ENCODE data around the gene SLC38A6.

The SLC38A6 gene

DNA sequence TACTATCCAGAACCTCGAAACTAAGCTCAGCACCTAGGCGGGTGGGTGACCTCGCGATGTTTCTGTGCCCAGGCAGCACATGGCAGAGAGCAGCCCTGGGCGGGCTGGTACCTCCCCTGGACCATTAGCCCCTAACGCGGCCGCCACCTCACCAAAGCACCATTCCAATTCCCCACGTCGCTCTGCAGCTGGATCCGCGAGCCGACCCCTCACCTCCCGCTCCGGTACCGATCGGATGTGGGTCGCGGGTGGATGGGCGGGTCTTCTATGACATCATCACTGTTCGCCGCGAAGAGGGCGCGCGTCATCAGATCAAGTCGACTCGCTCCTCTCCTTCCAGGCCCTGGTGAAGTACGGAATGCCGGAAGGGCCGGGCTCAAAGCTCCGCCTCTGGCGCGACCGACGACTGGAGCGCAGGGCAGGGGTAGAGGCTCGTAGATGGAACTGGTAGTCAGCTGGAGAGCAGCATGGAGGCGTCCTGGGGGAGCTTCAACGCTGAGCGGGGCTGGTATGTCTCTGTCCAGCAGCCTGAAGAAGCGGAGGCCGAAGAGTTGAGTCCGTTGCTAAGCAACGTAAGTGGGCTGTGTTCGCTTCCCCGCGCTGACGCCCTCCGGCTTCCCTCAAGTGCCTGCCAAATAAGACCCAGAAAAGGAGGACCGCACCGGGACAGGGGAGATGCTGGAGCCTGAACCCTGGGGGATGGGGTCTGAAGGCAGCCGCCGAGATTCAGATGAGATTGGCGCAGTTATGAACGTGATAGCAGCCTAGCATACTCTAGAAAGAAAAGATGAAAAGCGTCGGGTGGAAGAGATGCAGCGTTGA lies at the start of gene SLC38A6, which contains the start of gene TRMT5:
Gene SLC38A6, plus strand, starts transcription at position 435 of the 822 bp plus-strand sequence. Its CDS starts 33 bp downstream, at position 468.
Gene TRMT5, minus strand, starts transcription at position 269 of the 822 bp plus-strand sequence. Its CDS starts 106 bp downstream, at position 163.
- peak; percentile 91 for FAIRE-seq

DNA sequence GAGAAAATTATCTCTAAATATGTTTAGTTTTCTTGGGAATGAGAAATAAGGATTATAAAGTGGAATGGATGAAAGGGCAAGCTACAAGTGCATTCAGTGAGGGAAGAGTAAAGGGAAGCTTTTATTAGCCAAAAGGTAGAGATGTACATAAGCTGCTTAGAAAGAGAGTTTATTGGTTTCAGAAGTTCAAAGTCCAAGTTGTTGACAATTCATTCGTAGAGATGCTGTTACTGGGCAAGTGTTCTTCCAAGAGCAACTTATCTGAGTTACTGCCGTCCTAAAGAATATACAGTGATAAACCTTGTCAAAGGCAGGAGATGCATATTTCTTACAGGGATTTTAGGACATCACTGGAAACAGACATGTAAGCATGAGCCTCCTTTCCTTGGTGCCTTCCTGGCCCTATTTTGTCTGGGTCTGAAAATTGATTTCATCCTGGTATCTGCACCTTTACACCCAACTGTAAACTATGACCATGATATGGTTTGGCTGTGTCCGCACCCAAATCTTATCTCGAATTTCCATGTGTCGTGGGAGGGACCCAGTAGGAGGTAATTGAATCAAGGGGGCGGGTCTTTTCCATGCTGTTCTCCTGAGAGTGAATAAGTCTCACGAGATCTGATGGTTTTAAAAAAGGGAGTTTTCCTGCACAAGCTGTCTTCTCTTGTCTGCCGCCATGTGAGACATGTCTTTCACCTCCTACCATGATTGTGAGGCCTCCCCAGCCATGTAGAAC lies 47.0 kb upstream of the SLC38A6 start:
- no peak for FAIRE-seq

DNA sequence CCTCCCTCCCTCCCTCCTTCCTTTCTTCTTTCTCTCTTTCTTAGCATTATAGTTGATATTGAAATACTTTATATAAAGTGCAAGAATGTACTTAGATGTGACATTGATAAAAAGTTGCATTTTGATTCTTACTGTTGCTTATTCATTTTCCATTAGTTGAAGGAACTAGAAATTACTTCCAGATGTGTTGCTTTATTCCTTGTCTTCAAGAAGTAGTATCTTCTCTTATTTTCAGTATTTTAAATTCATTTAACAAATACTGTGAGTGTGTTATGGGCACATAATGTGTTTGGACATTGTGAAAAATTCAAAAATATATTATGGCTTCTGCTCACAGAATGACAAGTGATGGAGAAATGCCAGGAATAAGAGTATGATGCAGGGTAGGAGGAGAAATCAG lies 45.7 kb upstream of the SLC38A6 start:
- no peak for FAIRE-seq

DNA sequence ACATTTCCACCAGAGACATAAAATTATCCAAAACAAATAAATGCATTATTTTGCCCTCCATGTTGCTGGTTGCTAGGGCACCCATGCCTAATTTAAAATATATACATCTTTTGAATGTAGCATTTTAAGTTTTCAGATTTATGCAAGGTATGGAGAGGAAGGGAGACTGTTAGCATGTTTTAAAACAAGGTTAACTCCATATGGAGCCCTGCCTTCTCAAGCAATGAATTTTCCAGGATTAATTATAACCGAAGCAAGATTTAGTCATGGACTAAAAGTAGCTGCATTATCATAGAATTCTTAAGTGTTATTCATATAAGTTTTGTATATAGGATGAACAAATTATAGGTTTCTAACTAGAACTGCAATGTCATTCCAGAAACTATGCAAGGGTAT lies 37.4 kb upstream of the SLC38A6 start:
- FAIRE-seq: no peak

DNA sequence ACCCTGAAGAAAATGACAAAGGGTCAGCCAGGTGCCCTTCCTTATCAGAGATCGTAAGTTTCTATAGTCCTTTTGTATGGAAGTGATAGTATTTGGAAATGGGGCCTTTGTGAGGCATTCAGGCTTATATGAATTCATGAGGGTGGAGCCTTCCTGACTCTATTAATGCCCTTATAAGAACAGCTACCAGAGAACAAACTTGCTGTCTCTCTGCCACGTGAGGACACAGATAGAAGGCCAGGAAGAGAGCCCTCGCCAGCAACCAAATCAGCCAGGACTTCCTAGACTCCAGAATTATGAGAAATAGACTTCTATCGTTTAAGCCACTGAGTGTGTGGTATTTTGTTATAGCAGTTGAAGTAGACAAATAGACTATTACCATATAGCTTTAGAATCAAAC lies 36.8 kb upstream of the SLC38A6 start:
- FAIRE-seq: no peak

DNA sequence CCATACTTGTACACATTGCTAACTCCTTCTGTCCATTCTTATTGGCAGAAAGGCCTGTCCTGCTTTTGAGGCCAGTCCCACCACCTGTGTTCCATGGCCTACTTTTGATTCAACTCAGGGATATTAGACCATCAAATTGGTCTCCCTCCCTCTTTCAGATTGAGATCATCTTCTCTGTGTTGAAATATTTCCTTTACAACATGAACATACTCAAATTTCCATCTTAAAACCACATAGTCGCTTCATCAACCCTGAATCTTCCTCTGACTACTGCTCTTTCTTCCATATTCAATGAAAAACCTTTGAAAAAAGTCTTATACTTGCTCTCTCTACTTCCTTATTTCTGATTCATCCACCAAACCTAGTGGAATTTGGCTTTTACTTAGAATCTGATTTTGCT lies 35.1 kb upstream of the SLC38A6 start:
- FAIRE-seq: no peak

DNA sequence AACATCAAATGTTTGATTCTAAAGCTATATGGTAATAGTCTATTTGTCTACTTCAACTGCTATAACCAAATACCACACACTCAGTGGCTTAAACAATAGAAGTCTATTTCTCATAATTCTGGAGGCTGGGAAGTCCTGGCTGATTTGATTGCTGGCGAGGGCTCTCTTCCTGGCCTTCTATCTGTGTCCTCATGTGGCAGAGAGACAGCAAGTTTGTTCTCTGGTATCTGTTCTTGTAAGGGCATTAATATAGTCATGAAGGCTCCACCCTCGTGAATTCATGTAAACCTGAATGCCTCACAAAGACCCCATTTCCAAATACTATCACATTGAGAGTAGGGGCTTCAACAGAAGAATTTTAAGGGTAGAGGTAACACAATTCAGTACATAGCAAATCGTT lies 34.3 kb upstream of the SLC38A6 start:
- FAIRE-seq: no peak

DNA sequence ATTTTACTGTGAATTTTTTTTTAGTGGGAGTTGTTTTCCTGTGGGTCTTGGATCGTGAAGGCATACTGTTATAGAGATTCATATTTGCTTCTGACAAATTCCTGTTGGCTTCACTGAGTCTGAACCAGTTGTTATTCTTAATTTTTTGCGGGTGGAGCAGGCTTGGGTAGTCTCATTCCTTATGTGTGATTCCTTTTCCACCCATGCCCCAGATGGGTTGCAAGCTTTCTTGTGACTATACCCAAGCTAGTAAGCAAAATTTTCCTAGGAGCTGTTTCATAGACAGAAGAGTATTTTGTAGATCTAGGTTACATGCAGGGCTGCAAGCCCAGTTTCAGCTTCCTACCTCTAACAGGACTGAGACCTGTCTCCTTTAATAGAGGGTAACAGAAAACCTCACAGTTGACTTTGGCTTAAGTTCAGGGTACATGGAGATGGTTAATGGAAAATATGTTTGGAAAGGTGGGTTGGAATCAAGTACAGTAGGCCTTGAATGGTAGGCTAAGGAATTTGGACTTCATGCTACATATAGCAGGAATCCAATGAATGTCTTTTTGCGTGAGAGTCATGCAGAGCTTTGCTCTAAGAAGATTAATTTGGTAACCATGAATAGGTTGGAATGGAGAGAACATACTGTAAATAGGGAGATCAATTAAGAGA lies 29.1 kb upstream of the SLC38A6 start:
- no peak for FAIRE-seq

DNA sequence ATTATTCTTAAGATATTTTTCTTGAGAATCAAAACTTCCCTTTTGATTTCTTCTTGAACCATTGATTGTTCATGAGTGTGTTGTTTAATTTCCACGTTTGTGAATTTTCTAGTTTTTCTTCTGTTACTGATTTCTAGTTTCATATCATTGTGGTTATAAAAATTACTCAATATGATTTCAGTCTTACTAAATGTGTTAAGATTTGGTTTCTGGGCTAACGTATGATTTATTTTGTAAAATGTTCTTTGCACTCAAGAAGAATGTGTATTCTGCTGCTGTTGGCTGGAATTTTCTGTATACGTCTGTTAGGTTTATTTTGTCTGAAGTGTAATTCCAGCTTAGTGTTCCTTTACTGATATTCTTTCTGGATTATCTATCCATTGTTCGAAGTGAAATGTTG lies 24.8 kb upstream of the SLC38A6 start:
- no peak for FAIRE-seq

DNA sequence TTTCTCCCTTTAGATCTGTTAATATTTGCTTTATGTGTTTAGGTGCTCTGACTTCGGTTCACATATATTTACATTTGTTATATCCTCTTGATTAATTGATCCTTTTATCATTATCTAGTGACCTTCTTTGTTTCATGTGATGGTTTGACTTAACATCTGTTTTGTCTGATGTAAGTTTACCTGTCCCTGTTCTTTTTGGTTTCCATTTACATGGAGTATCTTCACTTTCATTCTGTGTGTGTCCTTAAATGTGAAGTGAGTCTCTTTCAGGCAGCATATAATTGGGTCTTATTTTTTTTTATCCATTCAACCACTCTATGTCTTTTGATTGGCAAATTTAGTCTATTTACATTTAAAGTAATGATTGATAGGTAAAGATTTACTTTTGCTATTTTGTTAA lies 24.4 kb upstream of the SLC38A6 start:
- no peak for FAIRE-seq

DNA sequence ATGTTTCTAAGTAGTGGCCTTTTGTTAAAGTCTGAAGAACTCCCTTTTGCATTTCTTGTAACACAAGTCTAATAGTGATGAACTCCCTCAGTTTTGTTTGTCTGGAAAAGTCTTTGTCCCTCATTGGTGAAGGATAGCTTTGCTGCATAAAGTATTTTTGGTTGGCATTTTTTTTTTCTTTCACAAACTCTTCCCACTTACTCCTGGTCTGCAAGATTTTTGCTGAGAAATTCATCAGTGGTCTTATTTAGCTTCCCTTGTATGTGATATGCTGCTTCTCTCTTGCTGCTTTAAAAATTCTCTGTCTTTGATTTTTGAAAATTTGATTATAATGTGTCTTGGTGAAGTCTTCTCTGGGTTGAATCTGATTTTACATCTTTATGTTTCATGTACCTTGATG lies 22.9 kb upstream of the SLC38A6 start:
- FAIRE-seq: no peak

DNA sequence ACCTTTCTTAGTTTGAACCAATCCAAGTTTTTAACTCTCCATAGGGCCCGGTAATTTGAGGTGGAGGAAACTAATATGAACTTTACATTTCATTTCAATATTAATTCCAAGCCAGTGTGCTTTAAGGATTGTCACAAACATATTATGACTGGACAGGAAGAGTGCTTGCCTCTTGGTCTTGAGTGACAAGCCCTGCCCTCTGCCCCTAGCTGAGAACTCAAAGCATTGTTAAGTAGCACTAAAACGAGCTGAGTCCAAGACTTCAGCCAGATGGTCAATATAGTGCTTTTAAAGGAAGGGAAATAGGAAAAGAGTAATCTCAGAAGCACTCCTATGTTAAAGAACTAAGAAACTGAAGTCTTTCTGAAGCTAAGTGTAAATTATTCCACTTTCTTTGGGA lies 17.3 kb upstream of the SLC38A6 start:
- no peak for FAIRE-seq

DNA sequence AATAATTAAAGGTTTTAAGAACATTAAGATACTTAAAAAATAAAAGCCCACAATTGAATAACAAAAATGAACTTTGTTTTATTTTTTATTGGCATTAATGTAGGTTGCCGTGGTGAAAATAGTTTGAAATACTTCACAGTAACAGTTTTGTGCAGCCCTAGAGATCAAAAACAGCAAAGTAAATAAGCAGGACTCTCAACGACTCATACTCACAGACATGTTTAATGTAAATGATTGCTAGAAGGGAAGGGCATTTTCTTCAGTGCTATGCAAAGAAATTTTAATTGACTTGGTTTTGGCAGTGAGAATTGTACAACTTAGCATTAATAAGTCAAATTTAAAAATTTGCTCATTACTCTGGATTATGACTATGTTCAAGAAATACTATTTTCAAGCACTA lies 16.1 kb upstream of the SLC38A6 start:
- no peak for FAIRE-seq

DNA sequence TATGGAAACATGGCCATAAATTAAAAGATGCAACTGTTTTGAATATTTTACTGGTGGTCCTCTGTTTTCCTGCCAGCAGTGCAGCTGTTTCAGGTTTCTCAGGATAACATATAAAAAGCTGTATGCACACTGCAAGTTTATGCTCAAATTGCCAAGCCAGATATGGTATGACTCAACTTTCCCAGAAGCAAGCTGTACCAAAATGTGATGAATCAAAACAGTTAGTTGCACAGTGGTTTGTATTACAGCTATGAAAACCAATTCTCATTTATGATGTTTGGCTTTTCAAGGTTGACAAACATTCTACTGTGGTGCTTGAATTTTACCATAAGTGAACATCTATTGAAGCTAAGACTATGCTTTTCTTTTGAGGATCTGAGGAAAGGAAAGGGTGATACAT lies 15.6 kb upstream of the SLC38A6 start:
- FAIRE-seq: no peak

DNA sequence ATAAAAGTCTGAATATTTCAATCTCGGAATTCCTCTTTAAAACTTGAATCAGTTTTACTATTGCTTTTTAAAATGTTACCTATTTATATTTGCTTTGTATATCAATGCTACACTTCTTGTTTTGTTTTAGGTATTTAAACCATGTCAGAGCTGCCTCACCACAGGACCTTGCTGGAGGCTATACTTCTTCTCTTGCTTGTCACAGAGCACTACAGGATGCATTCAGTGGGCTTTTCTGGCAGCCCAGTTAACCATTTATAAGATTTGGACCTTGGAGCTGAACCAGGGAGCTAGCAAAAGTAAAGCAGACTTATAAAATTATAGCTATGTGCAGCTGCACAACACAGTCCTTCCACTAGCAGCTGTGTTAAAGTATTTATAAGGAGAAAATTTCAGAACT lies 12.9 kb upstream of the SLC38A6 start:
- no peak for FAIRE-seq

DNA sequence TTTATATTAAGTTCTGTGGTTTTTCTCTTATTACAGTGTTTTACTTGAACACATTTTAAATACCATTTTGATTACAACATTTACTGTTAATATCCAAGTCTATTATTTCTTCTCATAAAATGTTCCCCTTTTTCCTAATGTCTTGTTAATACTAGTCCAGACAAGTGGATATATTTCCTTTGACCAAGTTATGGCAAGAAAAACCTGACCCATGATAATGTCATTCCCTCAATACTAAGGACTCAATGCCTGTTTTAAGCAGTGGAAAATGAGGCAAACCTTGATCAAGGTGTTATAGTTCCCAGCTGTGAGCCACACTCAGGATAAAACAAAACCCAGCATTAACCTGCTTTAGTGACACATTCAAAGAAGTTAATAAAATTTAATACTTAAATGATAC lies 12.4 kb upstream of the SLC38A6 start:
- FAIRE-seq: no peak

DNA sequence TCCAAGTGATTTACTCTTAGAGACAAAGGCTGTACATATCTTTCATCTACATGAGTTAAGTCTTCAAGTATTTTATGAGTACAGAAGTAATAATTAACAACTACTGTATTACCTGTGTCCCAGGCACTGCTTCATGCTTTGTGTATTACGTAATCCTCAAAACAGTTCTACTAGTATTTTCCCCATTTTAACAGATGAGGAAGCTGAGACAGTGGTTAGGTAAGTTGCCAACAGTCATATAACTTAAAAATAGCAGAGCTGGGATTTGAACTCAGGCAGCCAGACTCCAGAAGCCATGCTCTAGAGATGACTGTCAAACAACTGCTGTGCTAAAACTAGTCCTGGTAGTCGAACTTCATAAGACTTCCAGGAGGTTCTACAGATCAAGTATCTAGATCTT lies 10.9 kb upstream of the SLC38A6 start:
- FAIRE-seq: no peak

DNA sequence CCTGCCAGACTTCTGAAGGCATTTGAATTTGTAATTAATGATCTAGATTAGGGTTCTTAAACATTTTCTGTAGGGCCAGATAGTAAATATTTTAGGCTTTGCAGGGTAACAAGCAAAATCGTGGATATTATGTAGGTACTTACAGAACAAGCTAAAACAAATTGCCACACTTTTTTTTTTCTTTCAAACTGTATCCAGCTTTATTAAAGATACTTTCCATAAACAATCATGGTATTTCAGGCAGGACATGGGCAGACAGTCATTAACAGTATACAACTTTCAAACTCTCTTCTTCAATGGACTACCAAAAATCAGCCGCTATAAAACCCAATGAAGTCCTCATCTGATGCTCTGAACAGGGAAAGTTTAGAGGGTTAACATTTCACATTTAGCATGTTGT lies 9.8 kb upstream of the SLC38A6 start:
- FAIRE-seq: no peak

DNA sequence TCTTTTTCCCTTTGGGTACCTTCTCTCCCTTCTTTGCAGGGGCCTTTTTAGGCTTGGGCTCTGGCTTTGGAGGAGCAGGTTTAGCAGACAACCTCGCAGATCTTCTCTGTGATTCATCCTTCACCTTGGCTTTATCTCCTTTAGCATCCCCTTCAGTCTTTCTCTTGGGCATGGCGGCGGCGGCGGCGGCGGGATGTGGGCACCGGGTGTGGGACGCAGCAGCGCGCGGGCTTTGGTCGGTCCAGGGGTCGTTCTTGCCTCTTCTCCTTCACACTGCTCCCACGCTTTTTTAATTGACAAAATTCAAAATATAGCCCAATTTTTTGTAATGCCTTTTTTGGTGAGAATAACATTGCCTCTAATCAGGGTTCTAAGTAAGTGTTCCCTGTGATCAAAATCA lies 8.8 kb upstream of the SLC38A6 start:
- FAIRE-seq: no peak

DNA sequence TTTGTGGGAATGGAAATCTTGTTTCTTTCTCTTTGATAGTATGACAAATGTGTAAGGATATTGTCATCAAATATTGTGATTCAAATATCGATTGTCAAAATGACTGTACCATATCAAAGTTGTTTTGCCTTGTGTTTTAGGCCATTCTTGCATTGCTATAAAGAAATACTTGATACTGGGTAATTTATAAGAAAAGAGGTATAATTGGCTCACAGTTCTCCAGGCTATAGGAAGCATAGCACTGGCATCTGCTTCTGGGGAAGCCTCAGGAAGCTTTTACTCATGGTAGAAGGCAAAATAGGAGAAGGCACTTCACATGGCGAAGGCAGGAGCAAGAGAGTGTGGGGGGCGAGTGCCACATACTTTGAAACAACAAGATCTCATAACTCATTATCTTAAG lies 8.0 kb upstream of the SLC38A6 start:
- FAIRE-seq: no peak

DNA sequence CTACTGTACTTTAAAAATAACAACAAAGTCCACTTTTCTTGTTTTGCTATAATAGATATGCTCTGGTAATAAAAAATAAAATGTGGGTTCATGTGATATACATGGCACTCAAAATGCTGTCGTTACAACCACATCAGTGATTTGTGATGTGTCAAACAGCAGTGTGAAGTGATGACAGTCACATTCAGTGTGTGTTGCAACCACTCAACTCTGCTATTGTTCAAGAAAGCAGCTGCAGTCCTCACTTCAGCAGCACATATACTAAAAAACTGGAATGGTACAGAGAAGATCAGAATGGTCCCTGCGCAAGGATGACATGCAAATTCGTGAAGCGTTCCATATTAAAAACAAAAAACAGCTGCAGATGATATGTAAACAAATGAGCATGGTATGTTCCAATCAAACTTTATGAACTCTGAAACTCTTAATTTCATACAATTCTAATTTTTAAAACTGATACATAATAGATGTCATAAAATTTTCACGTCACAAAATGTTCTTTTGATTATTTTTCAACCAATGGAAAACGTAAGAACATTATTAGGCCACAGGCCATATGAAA lies 6.9 kb upstream of the SLC38A6 start:
- FAIRE-seq: no peak

DNA sequence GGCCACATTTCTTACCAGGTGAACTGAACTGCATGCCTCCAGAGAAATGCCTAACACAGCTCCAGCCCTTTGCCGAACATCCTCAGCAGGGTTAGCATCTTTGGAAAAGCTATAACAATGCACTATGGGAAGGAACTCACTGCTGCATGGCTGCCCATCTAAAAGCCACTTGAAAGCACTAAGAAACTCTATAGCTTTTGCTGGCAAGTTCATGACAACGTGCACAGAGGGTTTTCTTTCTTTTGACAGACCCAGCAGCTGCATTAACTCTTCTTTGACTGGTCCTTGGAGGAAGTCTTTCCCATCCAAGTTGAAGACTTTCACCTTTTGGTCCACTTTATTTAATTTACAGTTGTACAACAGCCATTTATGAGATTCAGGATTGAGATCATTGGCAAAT lies 5.5 kb upstream of the SLC38A6 start:
- FAIRE-seq: no peak

DNA sequence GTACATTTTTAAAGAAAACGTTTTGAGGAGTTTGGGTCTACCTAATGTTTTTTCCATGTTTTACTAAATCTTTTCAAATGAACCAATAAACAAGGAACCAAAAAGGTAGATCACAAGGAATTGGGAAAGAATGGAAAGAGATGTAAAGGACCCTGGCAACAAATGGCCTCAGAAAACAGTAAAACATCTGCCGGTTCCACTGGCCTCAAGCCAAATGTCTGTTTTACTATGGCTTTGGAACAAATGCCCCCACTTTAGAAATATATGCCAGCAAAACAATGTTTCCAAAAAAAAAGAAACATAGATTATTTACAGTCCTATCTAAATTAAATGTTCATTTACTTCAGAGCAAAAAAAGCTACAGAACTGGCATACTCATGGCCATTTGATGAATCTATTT lies 3.2 kb upstream of the SLC38A6 start:
- no peak for FAIRE-seq

Data from A204.1 (cell line).